ENCODE measurements around the gene CNN3.
A peak's percentile ranks its signal among the peaks of the same experiment; 100 is the strongest.
"Not testable (repeated sequence)": the region's sequence is repeated elsewhere in the genome, so short reads cannot be mapped to it uniquely, and the experiment has no call there.

CNN3 gene

GRCh38 chr1:94949681-94950661, 23.1 kb upstream of the CNN3 start:
- no peak for DNase-seq

- DNase-seq, result no peak
Measured at GRCh38 chr1:94947437-94947836, 20.5 kb upstream of the CNN3 start.

GRCh38 chr1:94946886-94947285, 20.0 kb upstream of the CNN3 start:
- no peak for DNase-seq

- DNase-seq, result no peak
Measured at GRCh38 chr1:94942171-94943128, 15.5 kb upstream of the CNN3 start.

GRCh38 chr1:94941480-94941879, 14.6 kb upstream of the CNN3 start:
- not testable (repeated sequence) for DNase-seq

- no peak for DNase-seq
Measured at GRCh38 chr1:94940738-94941137, 13.8 kb upstream of the CNN3 start.

- no peak for DNase-seq
Measured at GRCh38 chr1:94937820-94938219, 10.9 kb upstream of the CNN3 start.

GRCh38 chr1:94936861-94937620, 10.1 kb upstream of the CNN3 start:
- no peak for DNase-seq

GRCh38 chr1:94935476-94935875, 8.6 kb upstream of the CNN3 start:
- DNase-seq, result no peak

GRCh38 chr1:94935034-94935433, 8.1 kb upstream of the CNN3 start:
- DNase-seq, result no peak

GRCh38 chr1:94934551-94934950, 7.6 kb upstream of the CNN3 start:
- no peak for DNase-seq

GRCh38 chr1:94931254-94931841, 4.4 kb upstream of the CNN3 start:
- DNase-seq, result no peak

- DNase-seq, result no peak
Measured at GRCh38 chr1:94929351-94930217, 2.7 kb upstream of the CNN3 start.

- DNase-seq, result no peak
Measured at GRCh38 chr1:94928293-94928939, 1.5 kb upstream of the CNN3 start.

- no peak for DNase-seq
Measured at GRCh38 chr1:94927405-94928175, 680 bp upstream of the CNN3 start.

GRCh38 chr1:94926126-94926914, 590 bp downstream of the CNN3 start:
- peak in 1 of 2 donors; percentile 17 for DNase-seq

GRCh38 chr1:94925561-94926125, 1.3 kb downstream of the CNN3 start:
- DNase-seq, result peak in 1 of 2 donors; percentile 11

GRCh38 chr1:94925004-94925403, 1.9 kb downstream of the CNN3 start:
- DNase-seq, result no peak
